Mucosa of descending colon (tissue), 3 donors: ENCODE data around the gene OR6B1. TPM values are rescaled to one million over a fixed set of nuclear protein-coding genes. Genes with fewer than 3 reads are reported as not detected.
"Not testable (repeated sequence)": the region's sequence is repeated elsewhere in the genome, so short reads cannot be mapped to it uniquely, and the experiment has no call there.

ENCODE experiments used
- ATAC-seq: fragments of 200-7000 bp; cut with Tn5 transposase; one replicate; pipeline ENCODE4 v1.9.1; 2020; ENCODE audit warnings: mild to moderate bottlenecking, moderate library complexity
- DNase-seq, 3 donors: peaks; one replicate each; pipeline ENCODE4 v3.0.0-alpha.2; 2020
- H3K36me3 ChIP-seq: fragments of 200-600 bp; one replicate; pipeline ENCODE4 v1.8.0; 2021; ENCODE audit warnings: low read depth, mild to moderate bottlenecking
- H3K4me1 ChIP-seq: fragments of 200-600 bp; one replicate; pipeline ENCODE4 v1.8.0; 2021; ENCODE audit warnings: low read depth, mild to moderate bottlenecking
- H3K4me3 ChIP-seq: fragments of 200-600 bp; one replicate; pipeline ENCODE4 v1.8.0; 2021; ENCODE audit warnings: mild to moderate bottlenecking
- H3K9me3 ChIP-seq: fragments of 200-600 bp; one replicate; pipeline ENCODE4 v1.8.0; 2021; ENCODE audit warnings: mild to moderate bottlenecking
- intact Hi-C, 2 donors: fragments of 100-400 bp; cut with DNase I in 1 of 2; cut with micrococcal nuclease in 1 of 2; formaldehyde crosslinking; loops; one replicate each; pipeline versions ENCODE4 v1.11.0 to v1.11.1; 2022; cut with DNase I, micrococcal nuclease
- total RNA-seq, 3 donors: library from RNA; stranded (reverse); fragmentation: NEBNext Ultra II Directional in 2 of 3; extraction: Animal tissue kit (Norgen Biotek cat#: 25700) in 2 of 3; gene quantifications; one replicate each; pipeline versions ENCODE4 v1.2.1 to v1.2.4, GENCODE V29; 2021 to 2023
- TF ChIP-seq, protein P1 (sequence below): fragments of 200-600 bp; IDR thresholded peaks from one replicate; pipeline ENCODE4 v1.8.0; 2022; ENCODE audit warnings: antibody characterized with exemption, mild to moderate bottlenecking
- donor health status: DM: no; HTN: no; CAD: no; lungs with moderate emphysema.
- donor health status: DM: no; HTN: no; CAD: no.
- donor health status: DM: no; HTN: yes; CAD: no.

Gene OR6B1
- total RNA-seq, 3 donors from 2014 or later = not detected

DNA sequence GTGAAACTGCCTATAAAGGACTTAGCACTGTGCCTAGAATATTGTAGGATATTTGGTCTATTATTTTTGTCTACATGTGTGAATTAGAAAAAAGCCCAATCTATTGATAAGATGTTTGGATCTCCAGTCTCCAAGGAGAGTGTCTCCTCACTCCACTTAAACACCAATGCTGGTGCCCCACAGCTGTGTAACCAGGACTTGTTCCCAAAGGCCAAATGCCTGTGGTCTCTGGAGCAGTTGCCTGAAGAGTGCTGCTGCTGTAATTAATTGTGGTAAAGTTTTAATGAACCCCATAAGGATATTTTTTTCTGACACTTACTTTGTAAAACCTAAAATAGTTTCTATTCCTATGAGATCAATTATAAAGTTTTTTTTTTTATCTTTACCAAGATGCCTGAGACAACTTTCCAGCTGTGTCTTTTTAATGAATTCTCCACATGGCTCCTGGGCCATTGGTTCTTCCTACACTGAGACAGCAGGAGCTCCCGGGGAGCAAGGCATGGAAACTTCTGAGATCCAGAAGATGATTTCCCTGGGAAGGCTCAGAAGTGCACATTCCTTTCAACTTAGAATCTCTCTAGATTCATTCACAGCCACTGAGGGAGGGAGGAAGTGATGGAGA lies 37.4 kb downstream of the OR6B1 start:
- DNase-seq = no peak
- no peak overlapping the region for H3K4me3 ChIP-seq
- intact Hi-C loops = loop anchor here in 1 of 2 donors (5.0 kb wide), 1 partner anchor 1285 kb away; no protein-coding TSS in a partner anchor
- no peak for ATAC-seq
- no peaks in the 10 kb centered on the region for H3K36me3 ChIP-seq
- TF ChIP-seq, protein P1, sequence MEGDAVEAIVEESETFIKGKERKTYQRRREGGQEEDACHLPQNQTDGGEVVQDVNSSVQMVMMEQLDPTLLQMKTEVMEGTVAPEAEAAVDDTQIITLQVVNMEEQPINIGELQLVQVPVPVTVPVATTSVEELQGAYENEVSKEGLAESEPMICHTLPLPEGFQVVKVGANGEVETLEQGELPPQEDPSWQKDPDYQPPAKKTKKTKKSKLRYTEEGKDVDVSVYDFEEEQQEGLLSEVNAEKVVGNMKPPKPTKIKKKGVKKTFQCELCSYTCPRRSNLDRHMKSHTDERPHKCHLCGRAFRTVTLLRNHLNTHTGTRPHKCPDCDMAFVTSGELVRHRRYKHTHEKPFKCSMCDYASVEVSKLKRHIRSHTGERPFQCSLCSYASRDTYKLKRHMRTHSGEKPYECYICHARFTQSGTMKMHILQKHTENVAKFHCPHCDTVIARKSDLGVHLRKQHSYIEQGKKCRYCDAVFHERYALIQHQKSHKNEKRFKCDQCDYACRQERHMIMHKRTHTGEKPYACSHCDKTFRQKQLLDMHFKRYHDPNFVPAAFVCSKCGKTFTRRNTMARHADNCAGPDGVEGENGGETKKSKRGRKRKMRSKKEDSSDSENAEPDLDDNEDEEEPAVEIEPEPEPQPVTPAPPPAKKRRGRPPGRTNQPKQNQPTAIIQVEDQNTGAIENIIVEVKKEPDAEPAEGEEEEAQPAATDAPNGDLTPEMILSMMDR = no peak
- no peaks in the 10 kb centered on the region for H3K9me3 ChIP-seq
- no peaks in the 10 kb centered on the region for H3K4me1 ChIP-seq

DNA sequence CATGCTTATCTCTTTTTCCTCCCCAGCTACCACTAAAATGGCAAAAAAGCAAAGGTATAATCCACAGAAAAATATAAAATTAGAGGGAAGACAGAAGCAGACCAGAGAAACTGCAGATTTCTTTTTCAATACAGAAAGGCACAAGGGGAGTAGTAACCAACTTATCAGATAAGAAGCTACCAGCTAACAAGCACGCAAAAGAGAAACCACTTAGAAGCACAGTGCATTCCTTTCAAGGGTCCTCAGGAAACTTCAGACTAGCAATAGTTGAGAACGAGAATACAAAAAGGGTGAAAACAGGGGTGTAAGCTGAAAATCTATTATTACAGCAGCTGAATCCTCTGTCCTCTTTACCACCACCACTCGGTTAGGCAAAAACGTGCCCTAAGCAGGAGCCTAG lies 38.8 kb downstream of the OR6B1 start:
- Histone ChIP-seq H3K4me1 (no peaks in the 10 kb centered on the region), H3K36me3 (no peaks in the 10 kb centered on the region), H3K9me3 (no peaks in the 10 kb centered on the region), H3K4me3 (no peak overlapping the region)
- no peak for DNase-seq
- TF ChIP-seq, protein P1 = no peak
- ATAC-seq = no peak
- intact Hi-C loops = loop anchor here in 1 of 2 donors (5.0 kb wide), 1 partner anchor 1283 kb away; no protein-coding TSS in a partner anchor

DNA sequence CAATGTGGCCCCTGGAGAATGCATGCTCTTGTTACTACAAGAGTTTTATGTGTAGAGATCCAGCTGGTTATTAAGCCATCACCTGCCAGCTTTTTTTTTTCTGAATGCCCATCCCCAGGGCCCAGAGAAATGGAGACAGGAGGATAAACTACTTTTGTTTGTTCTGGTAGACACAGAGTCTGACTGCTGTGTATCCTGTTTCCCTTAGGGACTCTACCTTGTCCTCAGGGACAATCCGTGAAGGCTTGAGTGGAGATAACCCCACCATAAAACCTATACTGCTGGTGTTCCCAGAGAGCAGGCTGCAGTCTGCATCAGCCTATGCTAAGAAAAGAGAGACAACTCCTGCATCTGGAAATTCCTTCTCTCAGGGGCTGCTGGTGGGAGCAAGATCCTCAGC lies 48.5 kb downstream of the OR6B1 start, which contains the start of gene OR2A5:
Gene OR2A5, plus strand, starts transcription at position 301 of the 400 bp plus-strand sequence. CDS start 1,454 bp downstream, outside the sequence.
- Histone ChIP-seq H3K4me1 (no peaks in the 10 kb centered on the region), H3K9me3 (no peaks in the 10 kb centered on the region), H3K4me3 (no peak within 1 kb of the TSS), H3K36me3 (no peaks in the 10 kb centered on the region)
- DNase-seq = no peak
- intact Hi-C loops = no loop called here
- TF ChIP-seq, protein P1 = no peak
- ATAC-seq = no peak

DNA sequence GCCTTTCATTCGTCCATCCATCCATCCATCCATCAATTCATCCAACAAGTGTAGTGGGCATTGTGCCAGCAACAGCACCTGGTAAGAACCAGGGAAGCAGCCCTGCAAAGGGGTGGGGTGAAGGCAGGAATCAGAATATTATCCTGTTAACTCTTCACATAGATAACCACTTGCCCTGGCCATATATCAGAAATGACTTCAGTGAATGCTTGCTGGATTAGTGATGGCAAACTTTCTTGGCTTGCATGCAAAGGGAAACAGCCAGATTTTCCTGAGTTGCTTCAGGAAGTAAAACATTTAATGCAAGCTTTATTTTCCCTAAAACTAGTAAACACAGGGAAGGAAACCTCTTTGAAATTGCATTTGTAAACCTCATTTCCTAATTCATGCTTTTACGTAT lies 49.4 kb downstream of the OR6B1 start:
- Histone ChIP-seq H3K36me3 (no peaks in the 10 kb centered on the region), H3K4me3 (no peak overlapping the region), H3K4me1 (no peaks in the 10 kb centered on the region), H3K9me3 (no peaks in the 10 kb centered on the region)
- TF ChIP-seq, protein P1 = no peak
- DNase-seq (no peak), ATAC-seq (no peak)
- intact Hi-C loops = no loop called here

DNA sequence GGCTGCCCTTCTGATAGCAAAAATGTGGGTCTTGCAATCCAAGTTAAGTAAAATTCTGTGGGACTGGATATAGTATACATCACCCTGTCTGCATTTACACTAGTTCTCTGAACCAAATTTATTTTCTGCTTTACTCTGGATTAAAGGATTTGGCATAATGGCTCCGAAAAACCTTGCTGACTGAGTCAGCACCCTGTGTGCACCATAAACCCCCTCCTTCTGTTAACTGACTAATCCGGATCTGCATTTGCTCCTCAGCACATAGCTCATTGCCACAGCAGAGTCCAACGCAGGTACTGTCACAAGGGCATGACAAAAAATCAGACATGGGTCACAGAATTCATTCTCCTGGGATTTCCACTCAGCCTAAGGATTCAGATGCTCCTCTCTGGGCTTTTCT lies 50.0 kb downstream of the OR6B1 start:
- Histone ChIP-seq H3K4me1 (no peaks in the 10 kb centered on the region), H3K36me3 (no peaks in the 10 kb centered on the region), H3K4me3 (no peak overlapping the region), H3K9me3 (no peaks in the 10 kb centered on the region)
- no peak for DNase-seq
- TF ChIP-seq, protein P1 = no peak
- ATAC-seq = no peak
- intact Hi-C loops = no loop called here

DNA sequence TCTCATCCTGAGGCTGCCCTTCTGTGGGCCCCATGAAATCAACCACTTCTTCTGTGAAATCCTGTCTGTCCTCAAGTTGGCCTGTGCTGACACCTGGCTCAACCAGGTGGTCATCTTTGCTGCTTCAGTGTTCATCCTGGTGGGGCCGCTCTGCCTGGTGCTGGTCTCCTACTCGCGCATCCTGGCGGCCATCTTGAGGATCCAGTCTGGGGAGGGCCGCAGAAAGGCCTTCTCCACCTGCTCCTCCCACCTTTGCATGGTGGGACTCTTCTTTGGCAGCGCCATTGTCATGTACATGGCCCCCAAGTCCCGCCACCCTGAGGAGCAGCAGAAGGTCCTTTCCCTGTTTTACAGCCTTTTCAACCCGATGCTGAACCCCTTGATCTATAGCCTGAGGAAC lies 50.8 kb downstream of the OR6B1 start:
- DNase-seq, intact Hi-C loops: not testable (repeated sequence)

More for the DNA sequence above, 50.8 kb downstream of the OR6B1 start:
- not testable (repeated sequence) for H3K9me3 ChIP-seq, H3K4me1 ChIP-seq, ATAC-seq, H3K4me3 ChIP-seq, H3K36me3 ChIP-seq
